Lower leg skin (tissue), 4 donors: ENCODE data around the gene C5orf24. TPM values are rescaled to one million over a fixed set of nuclear protein-coding genes. Genes with fewer than 3 reads are reported as not detected.
A peak's percentile ranks its signal among the peaks of the same experiment; 100 is the strongest.

Source experiments
- DNase-seq, 2 donors: peaks; one replicate each; pipeline ENCODE4 v3.0.0-alpha.2; 2019; ENCODE audit warnings: low spot score in 2 of 2
- H3K4me3 ChIP-seq: fragments of 200-600 bp; sonication (generic); 2 replicates; pipeline ENCODE4 v1.5.1; 2017; ENCODE audit warnings: mild to moderate bottlenecking, low read depth; ENCODE audit not compliant: poor library complexity, severe bottlenecking
- CTCF ChIP-seq, 3 donors: fragments of 450-650 bp; IDR thresholded peaks; one replicate each; pipeline ENCODE4 v1.5.1; 2016; ENCODE audit warnings: antibody characterized with exemption in 3 of 3, mild to moderate bottlenecking in 3 of 3, moderate library complexity in 2 of 3
- POLR2A ChIP-seq, 2 donors: fragments of 450-650 bp; IDR thresholded peaks; one replicate each; pipeline ENCODE4 v1.6.1; 2016 to 2017; ENCODE audit warnings: antibody characterized with exemption in 2 of 2, mild to moderate bottlenecking in 1 of 2, moderate library complexity in 1 of 2
- WGBS, 2 donors: methylation state at CpG; one replicate each; pipeline ENCODE4 v1.1.5; 2018; 5-methylcytosine and 5-hydroxymethylcytosine counted together
- intact Hi-C: fragments of 100-400 bp; cut with DNase I; formaldehyde crosslinking; loops from one replicate; pipeline ENCODE4 v1.15.0; 2023; ENCODE audit warnings: low total_unique reads
- total RNA-seq, 4 donors: library from RNA; depleted of rRNA; stranded (reverse); fragments of >200 nt; gene quantifications; one replicate each; pipeline ENCODE4 v1.1.0, GENCODE V29; 2016

Gene C5orf24
- total RNA-seq, result 10 to 100 TPM; 21.5 to 31.2 (median 25.9) TPM

GRCh38 chr5:134845852-134846640, at the start of gene C5orf24:
Gene C5orf24 (plus strand): TSS chr5:134845968. CDS start chr5:134854901, 8,933 bp downstream.
- 1% methylated on average over 32 to 39 of the region's 84 CpGs for WGBS, 2 donors
- intact Hi-C loops, result no loop called here
- peak; percentile 91 to 99 for DNase-seq
- peak within 1 kb of the TSS; percentile 80 for H3K4me3 ChIP-seq
- TF ChIP-seq POLR2A (IDR thresholded peaks at IDR 0.05) (peak in 1 of 2 donors; percentile 67), CTCF (IDR thresholded peaks at IDR 0.05) (no peak)

- TF ChIP-seq CTCF (IDR thresholded peaks at IDR 0.05) (no peak), POLR2A (IDR thresholded peaks at IDR 0.05) (no peak)
- H3K4me3 ChIP-seq, result no peak overlapping the region
- no peak for DNase-seq
- intact Hi-C loops, result no loop called here
- 86 to 90% methylated on average over 5 of the region's 5 CpGs for WGBS, 2 donors
Measured at GRCh38 chr5:134798468-134798867, 47.3 kb upstream of the C5orf24 start.

- intact Hi-C loops, result no loop called here
- TF ChIP-seq POLR2A (IDR thresholded peaks at IDR 0.05) (no peak), CTCF (IDR thresholded peaks at IDR 0.05) (no peak)
- 80 to 90% methylated on average over 4 of the region's 4 CpGs for WGBS, 2 donors
- no peak overlapping the region for H3K4me3 ChIP-seq
- DNase-seq, result no peak
Measured at GRCh38 chr5:134803821-134804220, 41.9 kb upstream of the C5orf24 start.

GRCh38 chr5:134813407-134813806, 32.4 kb upstream of the C5orf24 start:
- DNase-seq, result no peak
- WGBS, 2 donors, result 94 to 95% methylated on average over 2 of the region's 2 CpGs
- H3K4me3 ChIP-seq, result no peak overlapping the region
- TF ChIP-seq POLR2A (IDR thresholded peaks at IDR 0.05), result no peak
- intact Hi-C loops, result no loop called here

- no peak overlapping the region for H3K4me3 ChIP-seq
- TF ChIP-seq CTCF (IDR thresholded peaks at IDR 0.05), result no peak
- no peak for TF ChIP-seq POLR2A (IDR thresholded peaks at IDR 0.05)
- DNase-seq, result no peak
- intact Hi-C loops, result no loop called here
Measured at GRCh38 chr5:134813827-134814226, 31.9 kb upstream of the C5orf24 start.

DNA sequence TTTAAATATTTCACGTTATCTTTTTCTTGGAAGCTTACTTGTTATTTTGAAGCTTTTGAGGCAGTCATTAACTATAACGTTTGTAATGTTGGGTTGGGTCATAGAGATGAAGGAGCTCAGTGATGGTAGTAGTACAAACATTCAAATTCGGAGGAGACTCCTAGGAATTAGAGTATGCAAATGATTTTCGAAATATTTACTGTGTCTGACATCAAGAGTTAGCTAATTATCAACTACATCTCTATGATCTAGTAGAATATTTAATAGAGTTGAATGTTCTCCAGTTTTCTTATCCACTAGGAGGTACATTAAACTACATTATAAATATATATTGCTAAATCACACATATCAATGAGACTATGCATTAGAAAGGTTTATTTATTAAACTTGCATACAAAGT, 28.8 kb upstream of the C5orf24 start:
- 89% methylated on average over 4 of the region's 4 CpGs for WGBS, 2 donors
- H3K4me3 ChIP-seq, result no peak overlapping the region
- TF ChIP-seq CTCF (IDR thresholded peaks at IDR 0.05) (no peak), POLR2A (IDR thresholded peaks at IDR 0.05) (no peak)
- DNase-seq, result no peak
- intact Hi-C loops, result no loop called here
